GM12865 (cell line): Measurements from ENCODE around the gene AP3D1.
"Not testable (repeated sequence)": the region's sequence is repeated elsewhere in the genome, so short reads cannot be mapped to it uniquely, and the experiment has no call there.

ENCODE experiments used
- DNase-seq: peaks from one replicate; pipeline ENCODE4 v3.0.0; 2010; ENCODE audit warnings: low read depth
- H3K4me3 ChIP-seq: 2 replicates; pipeline ENCODE4 v1.5.1; 2011; ENCODE audit warnings: mild to moderate bottlenecking, low read depth, low read length, control low read depth
- CTCF ChIP-seq: IDR thresholded peaks from 2 replicates; pipeline ENCODE4 v1.5.1; 2011; ENCODE audit warnings: low read length, control low read depth, low read depth, inconsistent platforms; ENCODE audit not compliant: insufficient read depth; ENCODE audit errors: missing control alignments

The AP3D1 gene

GRCh38 chr19:2097203-2097885, 54.0 kb downstream of the AP3D1 start:
- no peak for TF ChIP-seq CTCF
- H3K4me3 ChIP-seq = peak overlapping the region; percentile 63
- peak; percentile 68 for DNase-seq

- peak; percentile 99 for DNase-seq
- peak; percentile 42 for TF ChIP-seq CTCF
- peak within 1 kb of the TSS; percentile 89 for H3K4me3 ChIP-seq
Observed at GRCh38 chr19:2096480-2097202, 54.7 kb downstream of the AP3D1 start, which contains the start of gene IZUMO4. Gene IZUMO4, plus strand, starts transcription at chr19:2096915. Its CDS starts 31 bp downstream, at chr19:2096946.

GRCh38 chr19:2096034-2096479, 55.3 kb downstream of the AP3D1 start, which contains the start of gene MOB3A:
Gene MOB3A, minus strand, starts transcription at chr19:2096326. Its CDS starts 17,766 bp downstream, at chr19:2078560.
- H3K4me3 ChIP-seq = peak within 1 kb of the TSS; percentile 89
- TF ChIP-seq CTCF = peak; percentile 46
- DNase-seq = peak; percentile 97

- DNase-seq = not testable (repeated sequence)
- peak overlapping the region; percentile 89 for H3K4me3 ChIP-seq
Observed at GRCh38 chr19:2091926-2092525, 59.3 kb downstream of the AP3D1 start.

GRCh38 chr19:2089727-2090053, 61.7 kb downstream of the AP3D1 start:
- TF ChIP-seq CTCF = no peak
- H3K4me3 ChIP-seq = peak overlapping the region; percentile 89
- DNase-seq = no peak

- DNase-seq = peak; percentile 91
- H3K4me3 ChIP-seq = peak overlapping the region; percentile 89
- no peak for TF ChIP-seq CTCF
Observed at GRCh38 chr19:2089001-2089711, 62.2 kb downstream of the AP3D1 start.
